ENCODE results near the gene RFC1. TPM values are rescaled to one million over a fixed set of nuclear protein-coding genes. Genes with fewer than 3 reads are reported as not detected.
"Not testable (repeated sequence)": the region's sequence is repeated elsewhere in the genome, so short reads cannot be mapped to it uniquely, and the experiment has no call there.

RFC1 gene
- total and polyA plus RNA-seq, 5 donors, result 11.2 to 37.5 (median 33.5) TPM

DNA sequence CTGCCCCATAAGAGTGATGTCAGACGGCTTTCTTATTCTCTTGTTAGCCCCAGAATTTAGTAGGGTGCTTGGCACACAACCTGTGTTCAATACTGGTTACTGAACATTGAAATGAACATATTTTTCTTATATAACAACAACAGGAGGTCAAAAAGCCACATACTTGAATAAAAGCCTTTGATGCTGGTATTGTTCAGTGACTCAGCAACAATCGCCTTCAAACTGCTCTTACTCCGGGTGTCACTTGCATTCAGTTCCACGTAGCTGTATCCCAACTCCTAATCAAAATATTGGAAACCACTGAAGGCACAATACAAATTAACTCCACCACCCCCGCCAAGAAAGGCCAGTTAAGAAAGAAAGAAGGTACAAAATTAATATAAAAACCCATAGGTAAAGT, 61.5 kb downstream of the RFC1 start:
- Histone ChIP-seq H3K27ac (ENCODE audit: low read length) (no peak overlapping the region), H3K27me3 (ENCODE audit: control insufficient read depth, insufficient read depth) (no peaks in the 10 kb centered on the region), H3K4me1 (ENCODE audit: control insufficient read depth, insufficient read depth, low read length) (no peaks in the 10 kb centered on the region), H3K9me3 (ENCODE audit: control insufficient read depth, low read length) (no peaks in the 10 kb centered on the region), H3K4me3 (ENCODE audit: low read length) (no peak overlapping the region)
- ATAC-seq (no peak), DNase-seq (no peak)
- 83% methylated on average over 5 of the region's 5 CpGs for WGBS
- intact Hi-C loops (cut with DNase I), result no loop called here

DNA sequence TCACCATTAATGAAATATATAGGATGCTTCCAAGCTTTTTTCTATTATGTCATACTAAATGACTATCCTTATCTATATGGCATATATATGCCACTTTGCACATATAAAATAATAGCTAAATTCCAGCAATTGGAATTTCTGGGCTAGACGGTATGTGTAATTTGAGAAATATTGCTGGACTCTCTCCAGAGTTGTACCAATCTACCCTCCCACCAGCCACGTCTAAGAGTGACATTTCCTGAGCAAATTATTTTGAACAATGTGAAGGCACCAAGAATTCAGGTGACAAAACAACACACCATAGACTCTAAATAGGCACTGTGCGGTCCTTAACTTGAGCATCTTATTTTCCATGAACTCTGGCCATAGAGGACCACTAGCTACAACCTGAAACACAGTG, 62.3 kb downstream of the RFC1 start:
- Histone ChIP-seq H3K4me1 (ENCODE audit: control insufficient read depth, insufficient read depth, low read length) (no peaks in the 10 kb centered on the region), H3K27me3 (ENCODE audit: control insufficient read depth, insufficient read depth) (no peaks in the 10 kb centered on the region), H3K27ac (ENCODE audit: low read length) (no peak overlapping the region), H3K4me3 (ENCODE audit: low read length) (no peak overlapping the region), H3K9me3 (ENCODE audit: control insufficient read depth, low read length) (no peaks in the 10 kb centered on the region)
- ATAC-seq (no peak), DNase-seq (no peak)
- intact Hi-C loops (cut with DNase I), result no loop called here
- WGBS, result 85% methylated on average over 3 of the region's 3 CpGs

DNA sequence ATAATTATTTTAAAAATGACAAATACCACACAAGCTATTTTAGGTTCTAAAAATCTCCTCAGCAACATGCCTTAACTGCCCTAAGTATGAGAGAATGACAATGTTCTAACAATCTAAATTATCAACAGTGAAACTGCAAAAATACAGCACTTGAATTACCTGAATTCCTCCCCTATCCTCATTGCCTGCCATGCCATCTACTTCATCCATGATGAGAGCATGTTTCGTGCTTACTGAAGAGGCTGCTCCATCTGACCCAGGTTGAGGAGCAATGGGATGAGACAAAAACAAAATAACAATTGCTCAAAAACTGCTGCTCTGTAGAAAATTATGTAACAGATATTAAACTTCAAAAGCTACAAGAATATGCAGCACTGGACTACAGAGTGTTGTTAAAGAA, 63.3 kb downstream of the RFC1 start:
- DNase-seq (no peak), ATAC-seq (no peak)
- intact Hi-C loops (cut with DNase I), result no loop called here
- Histone ChIP-seq H3K4me3 (ENCODE audit: low read length) (no peak overlapping the region), H3K27ac (ENCODE audit: low read length) (no peak overlapping the region), H3K27me3 (ENCODE audit: control insufficient read depth, insufficient read depth) (no peaks in the 10 kb centered on the region), H3K9me3 (ENCODE audit: control insufficient read depth, low read length) (no peaks in the 10 kb centered on the region), H3K4me1 (ENCODE audit: control insufficient read depth, insufficient read depth, low read length) (no peaks in the 10 kb centered on the region)
- WGBS, result 100% methylated on average over 1 of the region's 1 CpG

DNA sequence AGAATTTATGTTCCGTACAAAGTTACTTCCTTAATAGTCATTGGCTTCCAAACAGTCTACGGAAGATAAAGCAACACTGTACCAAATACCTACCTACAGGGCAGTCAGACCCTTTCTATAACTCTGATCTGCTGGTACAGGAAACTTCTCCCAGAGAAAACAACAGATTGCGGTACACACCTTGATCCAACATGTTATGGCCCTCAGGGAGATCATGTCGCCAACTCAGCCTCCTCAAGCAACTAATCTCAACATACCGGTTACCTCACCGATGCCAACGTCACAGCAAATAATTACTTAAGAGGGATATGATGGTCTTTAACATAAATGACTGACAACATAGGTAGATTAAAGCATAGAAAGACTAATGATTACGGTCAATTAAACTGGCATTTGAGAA, 70.4 kb downstream of the RFC1 start:
- no peaks in the 10 kb centered on the region for H3K4me1 ChIP-seq (ENCODE audit: control insufficient read depth, insufficient read depth, low read length)
- ATAC-seq (no peak), DNase-seq (no peak)
- no peak overlapping the region for H3K4me3 ChIP-seq (ENCODE audit: low read length)
- no peak overlapping the region for H3K27ac ChIP-seq (ENCODE audit: low read length)
- no peaks in the 10 kb centered on the region for H3K27me3 ChIP-seq (ENCODE audit: control insufficient read depth, insufficient read depth)
- no peaks in the 10 kb centered on the region for H3K9me3 ChIP-seq (ENCODE audit: control insufficient read depth, low read length)
- intact Hi-C loops (cut with DNase I), result no loop called here
- WGBS, result 97% methylated on average over 8 of the region's 8 CpGs

DNA sequence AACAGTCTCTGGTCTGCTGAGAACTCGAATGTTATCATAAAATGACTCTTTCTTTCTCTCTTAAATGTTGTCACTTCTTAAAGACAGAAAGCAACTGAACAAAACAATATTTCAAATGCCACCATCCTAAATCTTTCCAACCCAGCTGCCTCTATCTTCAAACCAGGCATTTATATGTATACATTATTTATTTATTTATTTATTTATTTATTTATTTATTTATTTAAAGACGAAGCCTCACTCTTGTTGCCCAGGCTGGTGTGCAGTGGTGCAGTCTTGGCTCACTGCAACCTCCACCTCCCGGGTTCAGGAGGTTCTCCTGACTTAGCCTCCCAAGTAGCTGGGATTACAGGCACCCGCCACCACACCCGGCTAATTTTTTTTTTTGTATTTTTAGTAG, 73.7 kb downstream of the RFC1 start:
- intact Hi-C loops (cut with DNase I); H3K9me3 ChIP-seq (ENCODE audit: control insufficient read depth, low read length); H3K4me1 ChIP-seq (ENCODE audit: control insufficient read depth, insufficient read depth, low read length); H3K27ac ChIP-seq (ENCODE audit: low read length); ATAC-seq; DNase-seq; H3K27me3 ChIP-seq (ENCODE audit: control insufficient read depth, insufficient read depth); H3K4me3 ChIP-seq (ENCODE audit: low read length): not testable (repeated sequence)
- 98% methylated on average over 5 of the region's 5 CpGs for WGBS

DNA sequence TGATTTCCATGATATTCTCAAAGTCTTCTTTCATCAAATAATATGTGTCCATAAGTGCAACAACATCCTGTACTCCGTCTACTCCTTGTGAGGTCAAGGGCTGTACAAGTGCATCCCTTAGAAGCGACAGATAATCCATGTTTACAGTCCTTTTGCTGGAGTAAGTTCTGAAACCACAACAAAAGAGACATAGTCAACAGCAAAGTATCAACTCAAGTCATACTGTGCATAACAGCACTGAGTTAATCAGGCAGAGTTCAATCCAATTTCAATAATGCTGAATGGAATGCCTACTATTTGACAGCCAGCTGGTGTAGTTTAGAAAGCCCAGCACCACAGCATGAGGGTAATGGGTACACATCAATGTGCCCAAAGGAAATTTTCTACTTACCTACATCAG, 74.5 kb downstream of the RFC1 start:
- whole genome bisulfite sequencing, result 92% methylated on average over 2 of the region's 2 CpGs

DNA sequence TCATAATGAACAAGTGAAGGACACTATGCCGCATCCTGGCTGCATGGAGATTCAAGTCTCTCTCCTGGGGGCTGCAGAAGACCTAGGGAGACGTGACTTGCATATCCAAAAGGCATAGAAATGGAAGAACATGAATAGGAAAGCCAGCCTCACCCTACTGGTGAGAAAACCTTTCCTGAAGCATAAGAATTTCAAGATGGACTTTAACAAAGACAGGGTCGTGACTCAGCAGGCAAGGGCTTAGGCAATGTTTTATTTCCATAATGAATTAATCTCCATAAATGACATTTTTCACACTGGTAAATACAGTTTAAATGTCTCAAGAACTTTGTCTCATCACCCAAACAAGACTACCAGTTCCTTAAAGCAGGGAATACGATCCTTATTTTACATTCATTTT, 78.9 kb downstream of the RFC1 start:
- no peak overlapping the region for H3K4me3 ChIP-seq (ENCODE audit: low read length)
- ATAC-seq, result no peak
- 95% methylated on average over 4 of the region's 4 CpGs for WGBS
- no peak overlapping the region for H3K27ac ChIP-seq (ENCODE audit: low read length)
- intact Hi-C loops (cut with DNase I), result no loop called here
- H3K9me3 ChIP-seq (ENCODE audit: control insufficient read depth, low read length), result no peaks in the 10 kb centered on the region
- no peak for DNase-seq
- H3K27me3 ChIP-seq (ENCODE audit: control insufficient read depth, insufficient read depth), result no peaks in the 10 kb centered on the region
- H3K4me1 ChIP-seq (ENCODE audit: control insufficient read depth, insufficient read depth, low read length), result no peaks in the 10 kb centered on the region

More for the DNA sequence above, 74.5 kb downstream of the RFC1 start:
- H3K27me3 ChIP-seq (ENCODE audit: control insufficient read depth, insufficient read depth), result no peaks in the 10 kb centered on the region
- no peak overlapping the region for H3K4me3 ChIP-seq (ENCODE audit: low read length)
- H3K9me3 ChIP-seq (ENCODE audit: control insufficient read depth, low read length), result no peaks in the 10 kb centered on the region
- DNase-seq (no peak), ATAC-seq (no peak)
- H3K27ac ChIP-seq (ENCODE audit: low read length), result no peak overlapping the region
- intact Hi-C loops (cut with DNase I), result no loop called here
- H3K4me1 ChIP-seq (ENCODE audit: control insufficient read depth, insufficient read depth, low read length), result no peaks in the 10 kb centered on the region

DNA sequence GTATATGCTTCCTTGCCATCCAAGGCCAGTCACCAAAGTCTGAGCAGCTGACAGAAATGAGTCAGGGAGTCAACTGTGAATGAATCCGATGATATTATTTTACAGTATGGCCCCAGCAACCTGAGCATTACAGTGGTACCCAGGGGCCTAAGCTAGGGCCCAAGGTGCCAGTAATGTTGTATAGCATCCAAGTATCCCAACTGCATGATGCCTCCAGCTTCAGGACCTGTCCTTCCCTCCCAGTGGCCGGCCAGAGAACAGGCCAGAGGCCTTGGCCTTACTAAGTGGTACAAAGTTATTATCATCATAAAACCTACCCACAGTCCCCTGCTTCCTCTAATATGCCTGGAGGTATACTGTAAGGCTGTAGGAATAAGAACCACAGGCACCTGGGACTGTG, 79.9 kb downstream of the RFC1 start:
- Histone ChIP-seq H3K27me3 (ENCODE audit: control insufficient read depth, insufficient read depth) (no peaks in the 10 kb centered on the region), H3K27ac (ENCODE audit: low read length) (no peak overlapping the region), H3K9me3 (ENCODE audit: control insufficient read depth, low read length) (no peaks in the 10 kb centered on the region), H3K4me3 (ENCODE audit: low read length) (no peak overlapping the region), H3K4me1 (ENCODE audit: control insufficient read depth, insufficient read depth, low read length) (no peaks in the 10 kb centered on the region)
- ATAC-seq, result no peak
- intact Hi-C loops (cut with DNase I), result no loop called here
- no peak for DNase-seq
- over 99% methylated on average over 2 of the region's 2 CpGs for WGBS

DNA sequence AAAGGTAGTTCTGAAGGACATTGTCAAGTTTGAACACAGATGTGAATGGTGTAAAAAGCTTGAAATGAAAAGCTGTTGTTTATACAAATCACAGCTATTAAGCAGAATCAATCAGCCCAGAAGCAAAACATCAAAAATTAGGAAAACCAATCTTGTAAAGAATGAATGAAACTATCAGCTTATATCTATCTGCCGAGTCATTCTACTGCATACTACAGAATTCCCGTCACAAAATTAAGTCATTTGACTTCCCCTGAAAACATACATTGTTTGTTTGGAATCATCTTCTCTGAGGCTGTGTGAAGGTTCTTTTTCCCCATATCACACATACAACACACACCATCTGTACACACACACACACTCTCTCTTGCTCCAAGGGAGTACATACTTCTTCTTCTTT, 80.3 kb downstream of the RFC1 start:
- ATAC-seq (no peak), DNase-seq (no peak)
- no peak overlapping the region for H3K27ac ChIP-seq (ENCODE audit: low read length)
- intact Hi-C loops (cut with DNase I), result no loop called here
- no peaks in the 10 kb centered on the region for H3K9me3 ChIP-seq (ENCODE audit: control insufficient read depth, low read length)
- WGBS, result 86% methylated on average over 2 of the region's 2 CpGs
- H3K27me3 ChIP-seq (ENCODE audit: control insufficient read depth, insufficient read depth), result no peaks in the 10 kb centered on the region
- H3K4me1 ChIP-seq (ENCODE audit: control insufficient read depth, insufficient read depth, low read length), result no peaks in the 10 kb centered on the region
- H3K4me3 ChIP-seq (ENCODE audit: low read length), result no peak overlapping the region

DNA sequence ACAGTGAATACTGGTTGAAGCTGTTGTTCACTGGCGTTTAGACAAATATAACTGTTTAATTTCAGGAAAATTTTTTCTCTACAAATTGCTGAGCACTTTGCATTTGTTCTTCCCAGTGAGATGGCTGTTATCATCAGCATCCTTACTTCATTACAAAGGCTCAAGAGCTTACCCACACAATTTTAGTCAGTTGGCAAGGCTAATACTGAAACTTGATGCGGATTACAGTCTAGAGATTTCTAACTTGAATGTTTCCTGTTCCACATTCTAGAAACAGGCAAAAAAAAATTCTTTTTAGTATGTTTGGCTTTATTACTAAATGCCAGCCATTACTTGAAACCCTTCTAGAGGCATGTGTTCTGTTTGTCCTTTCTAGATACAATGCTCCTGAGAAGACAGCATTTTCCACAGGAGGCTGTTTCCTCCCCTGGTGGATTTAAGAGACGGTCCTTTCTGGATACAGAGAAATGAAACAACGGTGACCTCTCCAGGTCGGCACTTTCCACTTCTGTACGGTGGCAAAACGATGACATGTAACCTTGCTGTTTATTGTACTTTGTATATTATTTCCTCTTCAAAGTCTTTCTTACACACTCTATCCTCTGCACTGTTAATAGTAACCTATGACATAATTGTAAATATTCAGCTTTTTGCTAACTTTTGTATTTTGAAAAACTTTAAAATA, 80.9 kb downstream of the RFC1 start:
- H3K4me1 ChIP-seq (ENCODE audit: control insufficient read depth, insufficient read depth, low read length), result no peaks in the 10 kb centered on the region
- no peak overlapping the region for H3K4me3 ChIP-seq (ENCODE audit: low read length)
- ATAC-seq (peak in 1 of 2 donors; percentile 20), DNase-seq (no peak)
- H3K9me3 ChIP-seq (ENCODE audit: control insufficient read depth, low read length), result no peaks in the 10 kb centered on the region
- intact Hi-C loops (cut with DNase I), result no loop called here
- WGBS, result 68% methylated on average over 7 of the region's 7 CpGs
- H3K27me3 ChIP-seq (ENCODE audit: control insufficient read depth, insufficient read depth), result no peaks in the 10 kb centered on the region
- H3K27ac ChIP-seq (ENCODE audit: low read length), result no peak overlapping the region

DNA sequence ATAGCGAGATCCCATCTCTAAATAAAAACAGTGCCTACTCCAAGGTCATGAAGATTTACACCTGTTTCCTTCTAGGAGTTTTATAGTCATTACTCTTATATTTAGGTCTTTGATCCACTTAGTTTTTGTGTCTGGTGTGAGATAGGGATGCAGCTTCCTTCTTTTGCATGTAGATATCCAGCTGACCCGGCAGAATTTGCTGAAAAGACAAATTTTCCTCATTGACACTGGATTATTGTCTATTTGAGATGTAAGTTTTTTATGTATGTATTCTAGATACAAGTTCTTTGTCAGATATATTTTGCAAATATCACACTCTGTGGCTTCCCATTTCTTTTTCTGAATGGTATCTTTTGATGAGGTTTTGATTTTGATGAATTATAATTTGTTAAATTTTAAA, 85.4 kb downstream of the RFC1 start:
- WGBS, result 98% methylated on average over 2 of the region's 2 CpGs
- no peak for ATAC-seq
- intact Hi-C loops (cut with DNase I), result no loop called here
- no peaks in the 10 kb centered on the region for H3K4me1 ChIP-seq (ENCODE audit: control insufficient read depth, insufficient read depth, low read length)
- no peak overlapping the region for H3K4me3 ChIP-seq (ENCODE audit: low read length)
- no peaks in the 10 kb centered on the region for H3K27me3 ChIP-seq (ENCODE audit: control insufficient read depth, insufficient read depth)
- H3K27ac ChIP-seq (ENCODE audit: low read length), result no peak overlapping the region
- DNase-seq, result no peak
- no peaks in the 10 kb centered on the region for H3K9me3 ChIP-seq (ENCODE audit: control insufficient read depth, low read length)

DNA sequence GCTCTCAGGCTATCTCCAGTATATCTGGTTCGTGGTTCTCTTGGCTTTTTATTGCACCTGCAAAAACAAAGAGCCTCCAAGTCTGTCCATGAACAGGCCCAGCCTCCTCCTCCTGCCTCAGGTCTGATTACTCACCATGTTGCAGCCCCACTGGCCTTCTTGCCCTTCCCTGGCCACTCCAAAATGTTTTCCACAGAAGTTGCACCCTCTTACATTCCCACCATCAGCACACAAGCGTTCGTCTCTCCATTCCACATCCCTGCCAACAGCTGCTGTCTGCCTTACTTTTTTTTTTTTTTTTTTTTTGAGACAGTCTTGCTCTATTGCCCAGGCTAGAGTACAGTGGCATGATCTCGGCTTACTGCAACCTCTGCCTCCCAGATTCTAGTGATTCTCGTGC, 86.7 kb downstream of the RFC1 start:
- Histone ChIP-seq H3K4me3 (ENCODE audit: low read length) (no peak overlapping the region), H3K4me1 (ENCODE audit: control insufficient read depth, insufficient read depth, low read length) (no peaks in the 10 kb centered on the region), H3K27ac (ENCODE audit: low read length) (no peak overlapping the region), H3K9me3 (ENCODE audit: control insufficient read depth, low read length) (no peaks in the 10 kb centered on the region), H3K27me3 (ENCODE audit: control insufficient read depth, insufficient read depth) (no peaks in the 10 kb centered on the region)
- no peak for ATAC-seq
- intact Hi-C loops (cut with DNase I), result no loop called here
- WGBS, result 78% methylated on average over 5 of the region's 5 CpGs
- DNase-seq, result no peak

Data from right cardiac atrium (tissue), 5 donors.